ENCODE data around the gene XRCC6. TPM values are rescaled to one million over a fixed set of nuclear protein-coding genes. Genes with fewer than 3 reads are reported as not detected.
A peak's percentile ranks its signal among the peaks of the same experiment; 100 is the strongest.

XRCC6 gene
- total and polyA plus RNA-seq, 2 of the 13 experiments (the other 11 are each of a cell fraction or from before 2014, with no cell fraction given): 124 to 625 TPM

DNA sequence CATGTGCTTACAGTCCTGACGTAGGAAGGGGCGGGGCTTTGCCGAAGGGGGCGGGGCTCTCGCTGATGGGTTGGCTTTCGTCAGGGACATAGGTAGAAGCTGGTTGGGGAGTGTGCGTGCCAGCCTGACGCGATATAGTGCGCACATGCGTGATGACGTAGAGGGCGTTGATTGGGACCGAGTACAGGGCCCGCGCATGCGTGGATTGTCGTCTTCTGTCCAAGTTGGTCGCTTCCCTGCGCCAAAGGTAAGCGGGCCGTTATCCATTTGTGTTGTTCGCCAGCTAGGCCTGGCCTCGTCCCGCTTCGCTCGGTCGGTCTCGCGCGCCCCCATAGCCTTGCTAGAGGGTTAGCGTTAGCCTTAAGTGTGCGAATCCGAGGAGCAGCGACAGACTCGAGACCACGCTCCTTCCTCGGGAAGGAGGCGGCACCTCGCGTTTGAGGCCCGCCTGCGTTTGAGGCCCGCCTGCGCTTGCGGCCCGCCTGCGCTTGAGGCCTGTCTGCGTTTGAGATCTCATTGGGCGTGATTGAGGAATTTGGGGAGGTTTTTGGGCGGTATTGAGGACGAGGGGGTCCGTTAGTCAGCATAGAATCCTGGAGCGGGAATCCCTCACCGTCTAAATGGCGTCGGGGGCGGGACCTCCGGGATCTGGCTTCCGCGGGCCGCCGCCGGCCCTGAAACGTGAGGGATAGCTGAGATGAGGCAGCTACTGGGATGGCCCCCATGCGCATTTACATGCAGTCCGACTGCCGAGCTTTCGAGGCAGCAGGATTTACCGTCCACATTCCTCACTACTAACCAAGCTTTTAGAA is at the start of gene XRCC6 (continued):
- TF ChIP-seq, protein P1, sequence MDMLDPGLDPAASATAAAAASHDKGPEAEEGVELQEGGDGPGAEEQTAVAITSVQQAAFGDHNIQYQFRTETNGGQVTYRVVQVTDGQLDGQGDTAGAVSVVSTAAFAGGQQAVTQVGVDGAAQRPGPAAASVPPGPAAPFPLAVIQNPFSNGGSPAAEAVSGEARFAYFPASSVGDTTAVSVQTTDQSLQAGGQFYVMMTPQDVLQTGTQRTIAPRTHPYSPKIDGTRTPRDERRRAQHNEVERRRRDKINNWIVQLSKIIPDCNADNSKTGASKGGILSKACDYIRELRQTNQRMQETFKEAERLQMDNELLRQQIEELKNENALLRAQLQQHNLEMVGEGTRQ (IDR thresholded peaks at IDR 0.05; ENCODE audit: low read depth, low read length): no peak
- TF ChIP-seq, protein P1 (CRISPR knock-in tag; IDR thresholded peaks at IDR 0.05; ENCODE audit: borderline replicate concordance): no peak
- TF ChIP-seq, protein P2, sequence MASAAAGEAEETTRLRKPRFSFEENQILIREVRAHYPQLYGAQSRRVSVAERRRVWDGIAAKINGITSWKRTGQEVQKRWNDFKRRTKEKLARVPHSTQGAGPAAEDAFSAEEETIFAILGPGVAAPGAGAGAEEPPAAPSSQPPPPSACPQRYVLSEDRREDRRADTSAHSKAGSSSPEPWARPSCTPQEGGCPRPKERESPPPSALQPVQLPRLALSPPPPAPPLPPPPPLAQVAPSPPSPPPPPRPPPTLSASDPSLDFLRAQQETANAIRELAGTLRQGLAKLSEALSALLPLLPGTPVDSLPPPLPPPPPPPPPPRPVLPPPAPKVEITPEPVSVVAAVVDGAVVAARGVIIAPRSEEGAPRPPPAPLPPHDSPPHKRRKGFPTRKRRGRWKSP (CRISPR knock-in tag; IDR thresholded peaks at IDR 0.05): peak; percentile 21; the same call in 1 of the 2 replicates
- peak; percentile 97 for TF ChIP-seq CREM (IDR thresholded peaks at IDR 0.05)
- peak; percentile 75 for TF ChIP-seq CREM (CRISPR knock-in tag; IDR thresholded peaks at IDR 0.05)
- TF ChIP-seq WIZ (CRISPR knock-in tag; IDR thresholded peaks at IDR 0.05): no peak; the same call in 1 of the 2 replicates
- no peak; the same call in 1 of the 2 replicates for TF ChIP-seq ZNF234 (CRISPR knock-in tag; conservative IDR thresholded peaks at IDR 0.05)
- TF ChIP-seq DNMT1 (CRISPR knock-in tag; IDR thresholded peaks at IDR 0.05): peak; percentile 76
- TF ChIP-seq, protein P3, sequence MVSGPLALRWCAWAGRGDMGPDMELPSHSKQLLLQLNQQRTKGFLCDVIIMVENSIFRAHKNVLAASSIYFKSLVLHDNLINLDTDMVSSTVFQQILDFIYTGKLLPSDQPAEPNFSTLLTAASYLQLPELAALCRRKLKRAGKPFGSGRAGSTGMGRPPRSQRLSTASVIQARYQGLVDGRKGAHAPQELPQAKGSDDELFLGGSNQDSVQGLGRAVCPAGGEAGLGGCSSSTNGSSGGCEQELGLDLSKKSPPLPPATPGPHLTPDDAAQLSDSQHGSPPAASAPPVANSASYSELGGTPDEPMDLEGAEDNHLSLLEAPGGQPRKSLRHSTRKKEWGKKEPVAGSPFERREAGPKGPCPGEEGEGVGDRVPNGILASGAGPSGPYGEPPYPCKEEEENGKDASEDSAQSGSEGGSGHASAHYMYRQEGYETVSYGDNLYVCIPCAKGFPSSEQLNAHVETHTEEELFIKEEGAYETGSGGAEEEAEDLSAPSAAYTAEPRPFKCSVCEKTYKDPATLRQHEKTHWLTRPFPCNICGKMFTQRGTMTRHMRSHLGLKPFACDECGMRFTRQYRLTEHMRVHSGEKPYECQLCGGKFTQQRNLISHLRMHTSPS (CRISPR knock-in tag; IDR thresholded peaks at IDR 0.05; ENCODE audit: low read depth): no peak
- 0 out of 2 replicates have a peak, but pooled peaks have one; percentile 81 for TF ChIP-seq ZNF615 (CRISPR knock-in tag; IDR thresholded peaks at IDR 0.05; ENCODE audit: borderline replicate concordance)
- no peak for TF ChIP-seq HNF4A (CRISPR knock-in tag; IDR thresholded peaks at IDR 0.05)
- TF ChIP-seq, protein P4, sequence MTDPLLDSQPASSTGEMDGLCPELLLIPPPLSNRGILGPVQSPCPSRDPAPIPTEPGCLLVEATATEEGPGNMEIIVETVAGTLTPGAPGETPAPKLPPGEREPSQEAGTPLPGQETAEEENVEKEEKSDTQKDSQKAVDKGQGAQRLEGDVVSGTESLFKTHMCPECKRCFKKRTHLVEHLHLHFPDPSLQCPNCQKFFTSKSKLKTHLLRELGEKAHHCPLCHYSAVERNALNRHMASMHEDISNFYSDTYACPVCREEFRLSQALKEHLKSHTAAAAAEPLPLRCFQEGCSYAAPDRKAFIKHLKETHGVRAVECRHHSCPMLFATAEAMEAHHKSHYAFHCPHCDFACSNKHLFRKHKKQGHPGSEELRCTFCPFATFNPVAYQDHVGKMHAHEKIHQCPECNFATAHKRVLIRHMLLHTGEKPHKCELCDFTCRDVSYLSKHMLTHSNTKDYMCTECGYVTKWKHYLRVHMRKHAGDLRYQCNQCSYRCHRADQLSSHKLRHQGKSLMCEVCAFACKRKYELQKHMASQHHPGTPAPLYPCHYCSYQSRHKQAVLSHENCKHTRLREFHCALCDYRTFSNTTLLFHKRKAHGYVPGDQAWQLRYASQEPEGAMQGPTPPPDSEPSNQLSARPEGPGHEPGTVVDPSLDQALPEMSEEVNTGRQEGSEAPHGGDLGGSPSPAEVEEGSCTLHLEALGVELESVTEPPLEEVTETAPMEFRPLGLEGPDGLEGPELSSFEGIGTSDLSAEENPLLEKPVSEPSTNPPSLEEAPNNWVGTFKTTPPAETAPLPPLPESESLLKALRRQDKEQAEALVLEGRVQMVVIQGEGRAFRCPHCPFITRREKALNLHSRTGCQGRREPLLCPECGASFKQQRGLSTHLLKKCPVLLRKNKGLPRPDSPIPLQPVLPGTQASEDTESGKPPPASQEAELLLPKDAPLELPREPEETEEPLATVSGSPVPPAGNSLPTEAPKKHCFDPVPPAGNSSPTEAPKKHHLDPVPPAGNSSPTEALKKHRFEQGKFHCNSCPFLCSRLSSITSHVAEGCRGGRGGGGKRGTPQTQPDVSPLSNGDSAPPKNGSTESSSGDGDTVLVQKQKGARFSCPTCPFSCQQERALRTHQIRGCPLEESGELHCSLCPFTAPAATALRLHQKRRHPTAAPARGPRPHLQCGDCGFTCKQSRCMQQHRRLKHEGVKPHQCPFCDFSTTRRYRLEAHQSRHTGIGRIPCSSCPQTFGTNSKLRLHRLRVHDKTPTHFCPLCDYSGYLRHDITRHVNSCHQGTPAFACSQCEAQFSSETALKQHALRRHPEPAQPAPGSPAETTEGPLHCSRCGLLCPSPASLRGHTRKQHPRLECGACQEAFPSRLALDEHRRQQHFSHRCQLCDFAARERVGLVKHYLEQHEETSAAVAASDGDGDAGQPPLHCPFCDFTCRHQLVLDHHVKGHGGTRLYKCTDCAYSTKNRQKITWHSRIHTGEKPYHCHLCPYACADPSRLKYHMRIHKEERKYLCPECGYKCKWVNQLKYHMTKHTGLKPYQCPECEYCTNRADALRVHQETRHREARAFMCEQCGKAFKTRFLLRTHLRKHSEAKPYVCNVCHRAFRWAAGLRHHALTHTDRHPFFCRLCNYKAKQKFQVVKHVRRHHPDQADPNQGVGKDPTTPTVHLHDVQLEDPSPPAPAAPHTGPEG (CRISPR knock-in tag; IDR thresholded peaks at IDR 0.05): no peak
- peak; percentile 84; the same call in 1 of the 2 replicates for TF ChIP-seq GLI4 (CRISPR knock-in tag; IDR thresholded peaks at IDR 0.05; ENCODE audit: borderline replicate concordance)
- TF ChIP-seq HOXA3 (CRISPR knock-in tag; IDR thresholded peaks at IDR 0.05): peak; percentile 100
- TF ChIP-seq, protein P5, sequence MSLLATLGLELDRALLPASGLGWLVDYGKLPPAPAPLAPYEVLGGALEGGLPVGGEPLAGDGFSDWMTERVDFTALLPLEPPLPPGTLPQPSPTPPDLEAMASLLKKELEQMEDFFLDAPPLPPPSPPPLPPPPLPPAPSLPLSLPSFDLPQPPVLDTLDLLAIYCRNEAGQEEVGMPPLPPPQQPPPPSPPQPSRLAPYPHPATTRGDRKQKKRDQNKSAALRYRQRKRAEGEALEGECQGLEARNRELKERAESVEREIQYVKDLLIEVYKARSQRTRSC (CRISPR knock-in tag; IDR thresholded peaks at IDR 0.05; ENCODE audit: low read depth): no peak; the same call in 1 of the 2 replicates
